ENCODE results near the gene MS4A6A. TPM values are rescaled to one million over a fixed set of nuclear protein-coding genes. Genes with fewer than 3 reads are reported as not detected.
"Not testable (repeated sequence)": the region's sequence is repeated elsewhere in the genome, so short reads cannot be mapped to it uniquely, and the experiment has no call there.

The MS4A6A gene
- total RNA-seq, 1 donor from 2014 or later, result 7.5 TPM

DNA sequence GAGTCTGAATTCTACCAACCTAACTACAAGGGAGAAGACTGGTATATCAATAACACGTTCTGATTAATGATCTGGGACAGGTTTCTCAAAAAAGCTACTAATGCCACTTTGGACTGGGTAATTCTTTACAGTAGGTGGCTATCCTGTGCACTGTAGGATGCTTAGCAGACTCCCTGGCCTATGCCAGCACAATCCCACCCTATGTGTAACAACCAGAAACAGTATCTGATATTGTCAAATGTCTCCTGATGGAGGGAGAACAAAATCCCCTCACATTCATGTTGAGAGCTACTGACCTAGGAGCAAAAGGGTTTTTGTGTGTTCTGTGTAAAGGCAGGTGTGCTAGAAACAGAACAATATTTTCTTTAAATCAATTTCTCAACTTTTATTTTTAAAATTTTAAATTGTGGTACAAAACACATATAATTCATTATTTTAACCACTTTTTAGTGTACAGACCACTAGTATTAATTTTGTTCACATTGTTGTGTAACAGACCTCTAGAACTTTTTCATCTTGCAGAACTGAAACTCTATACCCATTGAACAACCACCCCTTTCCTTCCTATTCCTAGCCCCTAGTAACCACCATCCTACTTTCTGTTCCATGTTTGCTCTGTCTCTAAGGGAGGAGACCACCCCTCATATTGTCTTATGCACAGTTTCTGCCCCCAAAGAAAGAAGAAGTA, 2.1 kb upstream of the MS4A6A start:
- DNase-seq (ENCODE audit: extremely low read depth, low read depth, low spot score), result no peak

DNA sequence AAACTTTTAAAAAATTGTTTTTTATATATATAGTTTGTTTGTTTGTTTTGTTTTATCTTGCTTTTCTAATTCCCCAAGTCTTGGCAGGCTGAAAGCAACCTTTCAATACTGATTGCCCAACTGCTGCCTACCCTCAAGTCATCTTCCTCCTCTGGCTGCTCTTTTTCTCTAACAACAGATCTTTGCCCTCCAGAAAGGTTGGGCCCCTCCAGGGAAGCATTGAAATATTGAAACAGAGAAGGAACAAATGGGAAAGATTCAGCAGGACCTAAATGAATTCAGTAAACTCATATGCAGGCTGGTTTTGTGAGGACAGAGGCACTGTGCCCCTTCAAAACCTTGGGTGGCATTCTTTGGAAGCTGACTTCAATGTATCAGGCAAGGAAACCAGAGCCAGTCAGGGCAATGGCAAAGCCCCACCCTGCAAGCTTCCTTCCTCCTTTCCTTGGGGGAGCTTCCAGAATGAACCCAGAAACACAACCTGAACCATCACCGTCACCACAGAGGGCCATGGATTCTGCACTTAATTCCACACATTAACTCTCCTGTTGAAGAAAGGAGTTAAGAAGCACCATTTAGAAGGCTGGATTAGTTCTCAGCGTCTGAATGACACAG, 815 bp upstream of the MS4A6A start:
- DNase-seq (ENCODE audit: extremely low read depth, low read depth, low spot score), result no peak

DNA sequence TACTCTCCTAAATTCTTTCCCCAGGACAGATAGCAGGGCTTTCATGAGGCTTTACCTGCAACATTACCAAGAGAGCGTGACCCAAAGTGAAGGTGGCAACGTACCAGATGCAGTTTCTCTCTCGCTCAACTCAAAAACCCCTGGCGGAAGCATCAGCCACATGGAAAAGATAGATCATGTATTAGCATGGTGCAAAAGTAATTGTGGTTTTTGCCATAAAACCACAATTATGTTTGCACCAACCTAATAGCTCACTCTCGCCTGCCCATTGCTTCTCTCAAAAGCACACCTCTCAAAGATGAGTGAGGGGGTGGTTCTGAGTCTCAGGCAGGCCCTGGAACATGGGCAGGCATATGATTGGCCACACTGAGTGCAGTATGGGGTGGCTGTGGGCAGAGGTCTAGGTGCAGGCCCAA, 7.0 kb downstream of the MS4A6A start:
- no peak for DNase-seq (ENCODE audit: extremely low read depth, low read depth, low spot score)

DNA sequence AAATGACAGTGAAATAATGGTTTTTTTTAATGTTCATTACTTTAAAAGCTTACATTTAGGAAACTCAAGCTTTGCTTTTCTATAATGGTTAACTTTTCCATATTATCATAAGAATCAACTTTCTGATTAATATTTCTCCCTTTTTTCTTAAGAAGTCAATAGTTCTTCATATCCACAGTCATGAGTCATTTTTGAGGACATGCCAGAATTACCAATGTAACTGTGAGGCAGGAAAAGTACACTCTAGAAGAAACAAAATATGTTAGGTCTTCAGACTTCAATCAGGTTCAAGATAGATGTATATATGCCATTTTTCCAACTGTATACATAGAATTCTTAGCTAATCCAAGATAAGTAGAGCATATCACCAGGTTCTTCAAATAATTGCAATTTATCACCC, 10.9 kb downstream of the MS4A6A start:
- no peak for DNase-seq (ENCODE audit: extremely low read depth, low read depth, low spot score)

DNA sequence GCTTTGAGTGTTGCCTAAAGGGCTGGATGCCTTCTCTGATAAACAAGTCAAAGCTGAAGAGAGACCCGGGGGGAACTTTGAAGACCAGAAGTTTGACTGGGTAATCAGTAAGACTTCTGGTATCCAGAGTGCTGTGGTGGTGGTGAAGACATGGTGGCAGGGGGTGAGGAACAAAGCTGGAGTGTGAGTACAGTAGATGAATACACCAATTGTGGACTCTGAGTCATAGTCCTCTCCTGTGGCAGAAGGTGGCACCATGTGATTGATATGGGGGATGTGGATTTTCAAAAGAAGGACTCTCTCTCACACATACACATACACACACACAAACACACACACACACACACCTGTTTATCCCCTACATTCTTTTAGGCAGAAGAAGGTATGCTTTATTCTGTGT, 12.3 kb downstream of the MS4A6A start:
- no peak for DNase-seq (ENCODE audit: extremely low read depth, low read depth, low spot score)

DNA sequence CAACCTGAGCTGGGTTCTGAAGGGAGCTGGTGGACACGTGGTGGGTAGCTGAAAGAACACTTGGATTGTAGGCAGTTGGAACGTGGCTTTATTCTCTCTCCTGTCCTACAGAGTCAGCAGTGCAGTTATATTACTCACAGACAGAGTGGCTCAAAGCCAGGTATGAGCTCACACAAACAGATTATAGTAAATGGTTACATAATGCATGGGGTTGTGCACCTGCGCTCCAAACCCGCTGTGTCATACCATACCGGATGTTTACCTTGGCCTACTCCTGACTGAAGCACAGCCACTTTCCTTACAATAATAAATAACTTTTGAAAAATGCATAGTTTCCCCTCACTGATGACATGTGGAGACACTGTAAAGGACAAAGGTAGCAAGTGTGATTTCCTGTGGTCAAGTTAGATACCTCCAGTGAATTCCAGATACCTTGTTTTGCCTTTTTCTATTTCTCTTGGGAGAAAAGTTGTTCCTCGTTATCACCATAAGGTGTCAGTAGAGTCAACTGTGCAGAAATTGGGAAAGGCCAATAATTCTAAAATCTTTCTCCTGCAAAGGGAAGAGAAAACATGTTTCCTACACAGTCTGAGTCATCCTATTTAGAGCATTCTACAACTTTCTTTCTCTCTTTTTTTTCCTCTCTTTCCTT, 13.5 kb downstream of the MS4A6A start:
- DNase-seq (ENCODE audit: extremely low read depth, low read depth, low spot score), result peak; percentile 99

DNA sequence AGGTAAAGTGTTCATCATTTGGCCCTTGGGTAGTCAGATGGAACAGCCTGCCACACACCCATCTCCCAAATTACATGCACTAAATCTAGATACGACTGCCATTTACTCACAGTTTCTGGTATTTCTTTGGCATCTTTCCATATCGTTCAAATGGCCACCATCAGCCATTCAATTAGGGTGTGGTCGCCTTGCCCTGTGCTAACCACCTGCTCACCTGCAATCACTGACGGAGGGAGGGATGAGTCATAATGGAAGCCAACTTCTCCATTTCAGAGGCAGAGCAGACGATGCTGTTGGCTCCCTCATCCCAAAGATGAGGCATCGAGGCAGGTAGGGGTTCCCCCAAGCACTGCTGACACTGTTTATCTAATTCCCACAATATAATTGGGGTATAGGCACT, 14.6 kb downstream of the MS4A6A start:
- no peak for DNase-seq (ENCODE audit: extremely low read depth, low read depth, low spot score)

DNA sequence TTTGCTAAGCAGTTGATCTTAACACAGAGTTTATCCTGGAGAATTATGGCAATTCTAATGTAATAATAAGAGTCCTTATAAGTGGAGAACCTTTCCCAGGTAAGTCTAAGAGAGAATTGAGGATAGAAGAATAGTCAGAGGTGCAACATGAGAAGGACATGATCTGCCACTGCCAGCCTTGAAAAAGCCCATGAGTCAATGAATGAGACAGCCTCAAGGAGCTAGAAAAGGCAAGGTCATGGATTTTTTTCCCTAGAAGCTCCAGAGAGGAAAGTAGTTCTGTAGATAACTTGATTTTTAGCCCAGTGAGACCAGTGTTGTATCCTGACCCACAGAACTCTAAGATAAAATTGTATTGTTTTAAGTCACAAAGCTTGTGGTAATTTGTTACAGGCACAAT, 16.9 kb downstream of the MS4A6A start:
- no peak for DNase-seq (ENCODE audit: extremely low read depth, low read depth, low spot score)

DNA sequence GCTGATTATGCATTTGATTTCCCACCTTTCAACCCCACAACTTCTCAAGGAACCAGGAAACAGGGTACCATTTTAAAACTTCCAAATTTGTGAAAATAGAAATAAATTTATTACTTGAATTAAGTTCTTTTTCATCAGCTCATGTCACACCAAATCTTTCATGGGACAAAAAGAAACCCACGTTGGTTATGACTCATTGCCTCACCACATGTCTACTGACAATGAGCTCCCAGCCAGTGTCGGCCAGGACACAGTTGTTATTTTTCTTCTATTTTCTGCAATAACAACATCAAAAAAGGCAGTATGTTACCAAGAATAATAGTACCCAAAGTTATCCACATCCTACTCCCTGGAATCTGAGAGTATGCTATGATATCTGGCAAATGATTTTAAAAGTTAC, 17.3 kb downstream of the MS4A6A start:
- no peak for DNase-seq (ENCODE audit: extremely low read depth, low read depth, low spot score)

DNA sequence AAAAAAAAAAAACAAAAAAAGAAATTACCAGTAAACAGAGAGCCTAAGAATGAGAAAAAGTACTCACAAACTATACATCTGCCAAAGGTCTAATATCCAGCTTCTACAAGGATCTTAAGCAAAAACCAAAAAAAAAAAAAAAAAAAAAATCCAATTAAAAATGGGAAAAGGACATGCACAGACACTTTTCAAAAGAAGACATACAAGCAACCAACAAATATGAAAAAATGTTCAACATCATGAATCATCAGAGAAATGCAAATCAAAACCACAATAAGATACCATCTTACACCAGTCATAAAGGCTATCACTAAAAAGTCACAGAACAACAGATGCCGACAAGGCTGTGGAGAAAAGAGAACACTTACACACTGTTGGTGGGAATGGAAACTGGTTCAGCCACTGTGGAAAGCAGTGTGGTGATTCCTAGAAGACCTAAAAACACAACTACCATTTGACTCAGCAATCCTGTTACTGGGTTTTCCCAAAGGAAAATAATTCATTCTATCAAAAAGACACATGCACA, 18.3 kb downstream of the MS4A6A start:
- DNase-seq (ENCODE audit: extremely low read depth, low read depth, low spot score), result no peak

DNA sequence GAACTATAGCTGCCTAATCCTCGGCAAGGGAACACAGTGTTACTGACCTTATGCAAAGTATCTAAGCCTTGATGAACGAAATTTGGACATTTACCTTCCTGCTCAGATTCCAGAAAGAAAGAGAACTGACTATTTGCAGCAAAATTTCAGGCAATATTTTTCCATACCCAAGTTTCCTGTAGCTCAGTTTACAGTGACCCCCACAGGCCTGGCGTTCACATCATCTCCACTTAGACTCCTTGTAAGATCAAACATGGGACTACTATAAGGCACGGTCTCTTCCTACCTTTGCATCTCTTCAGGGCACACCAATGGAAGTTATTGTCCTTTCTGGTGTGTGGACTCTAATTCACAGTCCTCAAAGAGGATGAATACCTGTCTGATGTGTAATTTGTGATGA, 21.1 kb downstream of the MS4A6A start:
- DNase-seq (ENCODE audit: extremely low read depth, low read depth, low spot score), result no peak

DNA sequence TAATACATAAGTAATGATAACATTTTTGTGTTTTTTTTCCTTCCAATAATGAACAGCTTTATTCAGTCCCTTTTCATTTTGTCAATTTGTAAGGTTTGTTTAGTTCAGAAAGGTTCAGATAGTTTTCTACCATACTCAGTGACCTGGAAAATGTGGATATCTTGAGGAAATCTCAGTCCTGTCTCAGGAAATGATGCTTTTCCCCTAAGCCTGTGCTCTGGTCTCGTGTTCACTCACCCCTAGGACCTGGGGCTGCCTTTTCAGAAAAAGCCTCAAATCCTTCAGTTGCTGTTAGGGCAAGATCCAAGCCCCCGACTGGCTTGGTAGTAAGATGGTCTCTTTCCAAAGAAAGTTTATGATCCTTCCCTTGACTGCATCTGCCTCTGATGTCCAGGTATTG, 21.8 kb downstream of the MS4A6A start:
- peak; percentile 87 for DNase-seq (ENCODE audit: extremely low read depth, low read depth, low spot score)

DNA sequence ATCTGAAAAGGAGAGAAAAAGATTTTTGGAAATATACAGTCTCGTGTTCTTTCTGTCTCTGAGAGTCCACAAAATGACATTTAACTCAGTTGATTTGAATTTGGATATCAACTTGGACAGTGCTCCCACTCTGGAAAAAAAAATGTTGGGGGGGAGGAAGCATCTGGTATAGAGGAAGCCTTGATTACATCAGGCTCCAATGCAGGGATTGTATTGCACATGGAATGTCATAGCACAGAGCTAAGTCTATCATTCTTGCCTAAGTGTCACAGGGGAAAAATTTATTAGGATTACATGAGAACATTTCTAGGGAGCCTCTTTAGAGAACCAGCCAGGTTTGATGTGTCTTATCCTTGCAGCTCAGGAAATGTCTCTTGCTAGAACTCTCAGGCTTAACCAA, 23.0 kb downstream of the MS4A6A start:
- peak; percentile 72 for DNase-seq (ENCODE audit: extremely low read depth, low read depth, low spot score)

DNA sequence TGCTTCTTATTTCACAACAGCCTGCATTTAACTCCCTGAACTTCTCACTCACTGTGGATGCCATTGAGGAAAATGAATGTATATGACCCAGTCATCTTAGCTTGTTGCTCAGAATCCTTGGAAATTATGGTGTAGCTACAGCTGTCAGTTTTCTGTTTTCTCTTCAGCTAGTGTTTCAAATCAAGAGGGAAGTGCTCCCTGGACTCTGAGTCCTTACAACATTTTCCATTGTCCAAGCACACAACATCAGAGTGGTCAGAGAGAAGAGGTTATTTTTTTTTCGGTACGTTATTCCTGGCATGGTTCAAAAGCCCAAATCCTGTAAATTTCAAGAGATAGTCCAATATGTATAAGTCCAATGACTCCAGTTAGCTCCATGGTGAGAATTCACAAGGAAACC, 23.6 kb downstream of the MS4A6A start:
- no peak for DNase-seq (ENCODE audit: extremely low read depth, low read depth, low spot score)

DNA sequence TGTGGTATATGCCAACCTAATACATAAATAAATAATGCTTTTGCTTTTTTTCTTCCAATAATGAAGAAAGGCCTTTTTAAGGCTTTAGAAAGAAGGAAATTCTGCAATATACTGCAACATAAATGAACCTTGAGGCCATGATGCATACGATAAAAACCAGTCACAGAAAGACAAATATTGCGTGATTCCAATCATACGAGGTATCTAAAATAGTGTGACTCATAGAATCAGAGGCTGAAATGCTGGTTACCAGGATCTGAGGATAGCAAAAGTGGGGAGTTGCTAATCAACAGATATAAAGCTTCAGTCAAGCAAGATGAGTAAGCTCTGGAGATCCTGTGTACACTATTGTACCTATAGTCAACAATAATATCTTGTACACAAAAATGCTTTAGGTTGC, 24.2 kb downstream of the MS4A6A start:
- no peak for DNase-seq (ENCODE audit: extremely low read depth, low read depth, low spot score)

DNA sequence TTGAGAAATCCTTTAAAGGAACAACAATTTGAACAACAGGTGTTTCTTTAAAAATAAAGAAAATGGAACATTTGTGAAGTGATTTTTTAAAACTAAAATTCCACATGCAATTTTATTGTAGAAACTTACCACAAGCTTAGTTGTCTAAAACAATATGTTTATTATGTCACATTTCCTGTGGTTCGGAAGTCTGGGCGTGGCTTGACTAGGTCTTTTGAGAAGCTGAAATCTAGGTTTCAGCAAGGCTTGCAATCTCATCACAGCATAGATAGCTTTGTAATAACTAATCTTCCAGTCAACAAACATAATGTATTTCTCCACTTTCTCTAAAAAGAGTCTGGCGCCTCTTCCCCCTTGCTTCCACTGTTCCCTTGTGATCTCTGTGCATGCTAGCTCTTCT, 27.0 kb downstream of the MS4A6A start:
- DNase-seq (ENCODE audit: extremely low read depth, low read depth, low spot score), result no peak

DNA sequence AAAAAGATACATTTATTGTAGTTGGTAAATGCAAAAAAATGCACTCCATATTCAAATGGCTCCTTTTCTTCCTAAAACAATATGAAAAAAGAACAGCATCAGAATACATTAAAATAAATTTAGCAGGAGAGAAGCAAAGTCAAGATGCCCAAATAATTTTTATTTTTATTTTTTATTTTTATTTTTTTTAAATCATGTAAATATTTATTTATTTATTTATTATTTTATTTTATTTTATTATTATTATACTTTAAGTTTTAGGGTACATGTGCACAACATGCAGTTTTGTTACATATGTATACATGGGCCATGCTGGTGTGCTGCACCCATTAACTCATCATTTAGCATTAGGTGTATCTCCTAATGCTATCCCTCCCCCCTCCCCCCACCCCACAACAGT, 30.2 kb downstream of the MS4A6A start:
- DNase-seq (ENCODE audit: extremely low read depth, low read depth, low spot score), result not testable (repeated sequence)

DNA sequence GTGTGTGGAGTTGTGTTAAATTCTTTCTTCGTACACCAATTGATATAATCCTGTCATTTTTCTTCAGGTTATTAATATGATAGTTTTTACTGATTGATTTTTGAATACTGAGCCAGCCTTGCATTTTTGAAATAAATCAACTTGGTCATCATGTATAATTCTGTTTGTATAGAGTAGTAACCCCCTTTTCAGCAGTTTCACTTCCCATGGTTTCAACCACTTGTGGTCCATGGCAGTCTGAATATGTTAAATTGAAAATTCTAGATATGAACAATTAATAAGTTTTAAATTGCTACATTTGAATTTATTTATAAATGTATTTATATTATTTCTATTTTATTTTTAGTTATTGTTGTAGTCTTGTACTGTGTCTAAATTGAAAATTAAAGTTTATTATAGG, 32.6 kb downstream of the MS4A6A start:
- no peak for DNase-seq (ENCODE audit: extremely low read depth, low read depth, low spot score)

DNA sequence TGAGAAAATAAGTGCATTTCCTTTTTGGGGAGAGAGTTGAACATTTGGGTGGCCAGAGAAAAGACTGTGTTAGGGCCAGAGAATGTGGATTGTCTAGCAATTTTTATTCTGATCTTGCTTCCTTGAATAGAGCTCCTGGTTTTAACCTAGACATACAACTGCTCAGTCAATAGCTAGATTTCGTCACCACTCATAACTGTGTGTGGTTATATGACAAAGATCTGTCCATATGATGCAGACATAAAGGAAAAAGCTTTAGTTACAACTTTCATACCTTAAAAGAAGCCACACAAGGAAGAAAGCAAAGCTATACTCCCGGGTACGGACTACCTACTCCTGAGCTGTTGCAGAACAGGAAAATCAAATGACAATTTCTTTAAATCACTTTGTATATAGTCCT, 37.2 kb downstream of the MS4A6A start:
- no peak for DNase-seq (ENCODE audit: extremely low read depth, low read depth, low spot score)

DNA sequence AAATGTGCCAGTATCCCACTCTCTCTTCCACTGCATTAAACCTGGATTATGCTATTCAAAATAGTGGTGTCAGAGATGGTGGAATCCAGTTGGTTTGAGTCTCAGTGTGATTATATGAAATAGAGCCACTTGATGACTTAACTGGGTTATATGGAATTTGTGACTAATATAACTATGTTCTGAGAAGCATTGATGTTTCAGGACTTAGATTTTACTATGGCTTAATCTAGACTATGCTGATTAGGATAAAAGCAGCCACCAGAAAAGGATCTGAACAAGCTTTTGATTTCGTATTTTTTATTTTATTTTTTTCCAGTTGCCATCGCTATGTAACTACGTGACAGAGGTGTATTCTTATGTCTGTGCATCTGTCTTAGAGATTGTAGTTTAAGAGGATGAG, 39.1 kb downstream of the MS4A6A start:
- no peak for DNase-seq (ENCODE audit: extremely low read depth, low read depth, low spot score)

DNA sequence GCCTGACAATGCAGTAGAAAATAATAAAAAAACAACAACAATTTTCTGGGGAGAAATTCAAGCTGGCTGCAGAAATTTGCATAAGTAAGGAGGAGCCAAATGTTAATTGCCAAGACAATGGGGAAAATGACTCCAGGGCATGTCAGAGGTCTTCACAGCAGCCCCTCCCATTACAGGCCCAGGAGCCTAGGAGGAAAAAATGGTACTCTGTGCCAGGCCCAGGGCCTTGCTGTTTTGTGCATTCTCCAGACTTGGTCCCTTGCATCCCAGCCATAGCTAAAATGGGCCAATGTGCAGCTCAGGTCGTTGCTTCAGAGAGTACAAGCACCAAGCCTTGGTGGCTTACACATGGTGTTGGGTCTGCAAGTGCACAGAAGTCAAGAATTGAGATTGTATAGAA, 49.0 kb downstream of the MS4A6A start:
- no peak for DNase-seq (ENCODE audit: extremely low read depth, low read depth, low spot score)

DNA sequence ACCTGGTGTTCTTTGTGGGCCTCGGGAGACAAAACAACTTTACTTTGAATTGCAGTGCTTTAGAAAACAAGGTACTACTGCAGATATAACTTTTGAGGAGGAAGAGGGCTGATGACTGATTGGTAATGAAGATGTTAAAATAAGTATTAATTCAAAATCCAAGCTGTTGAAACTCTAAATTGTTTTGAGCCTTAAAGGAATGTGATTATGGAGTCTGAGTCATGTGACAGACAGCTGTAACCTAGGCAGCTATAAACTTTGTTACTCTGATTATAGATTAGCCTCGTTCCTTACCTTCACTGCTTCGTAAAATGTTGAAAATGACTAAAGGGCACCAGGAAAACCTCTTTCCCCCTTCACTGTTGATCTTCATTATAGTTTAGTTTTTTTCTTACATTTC, 51.0 kb downstream of the MS4A6A start:
- no peak for DNase-seq (ENCODE audit: extremely low read depth, low read depth, low spot score)
